ENCODE results near the gene ASXL1.
"Not testable (repeated sequence)": the region's sequence is repeated elsewhere in the genome, so short reads cannot be mapped to it uniquely, and the experiment has no call there.

The ASXL1 gene

GRCh38 chr20:32454164-32455145, 96.3 kb downstream of the ASXL1 start:
- no peak for DNase-seq (ENCODE audit: low spot score)

- DNase-seq (ENCODE audit: low spot score): no peak
Measured at GRCh38 chr20:32455171-32455900, 97.2 kb downstream of the ASXL1 start.

GRCh38 chr20:32455901-32456701, 98.0 kb downstream of the ASXL1 start:
- DNase-seq (ENCODE audit: low spot score): no peak

- DNase-seq (ENCODE audit: low spot score): no peak
Measured at GRCh38 chr20:32456869-32457478, 98.8 kb downstream of the ASXL1 start.

- DNase-seq (ENCODE audit: low spot score): no peak
Measured at GRCh38 chr20:32457479-32457986, 99.4 kb downstream of the ASXL1 start.

GRCh38 chr20:32458061-32458836, 100.1 kb downstream of the ASXL1 start:
- DNase-seq (ENCODE audit: low spot score): no peak

GRCh38 chr20:32458837-32459220, 100.7 kb downstream of the ASXL1 start:
- DNase-seq (ENCODE audit: low spot score): no peak

GRCh38 chr20:32460231-32460630, 102.1 kb downstream of the ASXL1 start:
- no peak for DNase-seq (ENCODE audit: low spot score)

GRCh38 chr20:32460683-32461320, 102.7 kb downstream of the ASXL1 start:
- DNase-seq (ENCODE audit: low spot score): no peak

GRCh38 chr20:32461836-32462600, 103.9 kb downstream of the ASXL1 start:
- no peak for DNase-seq (ENCODE audit: low spot score)

- DNase-seq (ENCODE audit: low spot score): no peak
Measured at GRCh38 chr20:32462900-32463641, 104.9 kb downstream of the ASXL1 start.

GRCh38 chr20:32463642-32464400, 105.7 kb downstream of the ASXL1 start:
- DNase-seq (ENCODE audit: low spot score): no peak

GRCh38 chr20:32464401-32465091, 106.4 kb downstream of the ASXL1 start:
- no peak for DNase-seq (ENCODE audit: low spot score)

GRCh38 chr20:32465092-32465900, 107.2 kb downstream of the ASXL1 start:
- DNase-seq (ENCODE audit: low spot score): no peak

GRCh38 chr20:32465901-32466675, 108.0 kb downstream of the ASXL1 start:
- DNase-seq (ENCODE audit: low spot score): not testable (repeated sequence)

All from LoVo (cell line).